Measurements from ENCODE around the gene HEXB.
A peak's percentile ranks its signal among the peaks of the same experiment; 100 is the strongest.
"Not testable (repeated sequence)": the region's sequence is repeated elsewhere in the genome, so short reads cannot be mapped to it uniquely, and the experiment has no call there.

Gene HEXB

DNA sequence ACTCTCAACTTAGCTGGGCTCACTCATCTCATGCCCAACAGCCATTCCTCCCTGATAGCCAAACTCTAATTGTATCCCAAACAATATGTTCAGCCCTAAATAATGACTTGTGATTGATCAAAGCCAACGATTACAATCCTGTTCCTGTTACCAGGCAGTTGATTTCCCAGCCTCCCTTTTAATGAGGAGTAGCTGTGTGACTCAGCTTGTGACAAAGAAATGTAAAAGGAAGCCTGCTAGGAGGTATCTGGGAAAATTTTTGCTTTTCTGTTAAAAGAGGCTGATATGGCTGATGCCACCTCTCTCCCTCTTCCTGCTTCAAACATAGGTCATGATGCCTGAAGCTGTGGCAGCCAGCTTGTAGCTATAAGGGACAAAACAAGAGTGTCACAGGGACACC, 24.9 kb upstream of the HEXB start:
- no peak for DNase-seq

DNA sequence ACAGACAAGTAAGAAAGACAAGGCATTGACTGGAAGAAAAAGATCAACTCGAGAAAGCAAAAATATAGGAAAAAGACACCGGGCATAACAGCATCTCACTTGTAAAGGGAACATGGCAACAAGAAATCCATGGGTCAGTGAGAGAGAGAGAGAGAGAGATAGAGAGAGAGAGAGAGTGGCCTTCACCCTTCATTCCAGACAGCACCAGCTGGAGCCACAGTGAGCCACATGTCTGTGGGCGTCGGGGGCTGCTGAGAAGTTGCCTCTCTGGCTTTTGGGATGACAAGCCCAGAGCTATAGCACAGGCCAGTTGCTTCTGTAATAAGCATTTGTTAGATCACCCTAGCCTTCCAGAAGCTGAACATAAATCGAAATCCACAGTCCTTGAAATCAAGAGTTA, 24.2 kb upstream of the HEXB start:
- DNase-seq: no peak

DNA sequence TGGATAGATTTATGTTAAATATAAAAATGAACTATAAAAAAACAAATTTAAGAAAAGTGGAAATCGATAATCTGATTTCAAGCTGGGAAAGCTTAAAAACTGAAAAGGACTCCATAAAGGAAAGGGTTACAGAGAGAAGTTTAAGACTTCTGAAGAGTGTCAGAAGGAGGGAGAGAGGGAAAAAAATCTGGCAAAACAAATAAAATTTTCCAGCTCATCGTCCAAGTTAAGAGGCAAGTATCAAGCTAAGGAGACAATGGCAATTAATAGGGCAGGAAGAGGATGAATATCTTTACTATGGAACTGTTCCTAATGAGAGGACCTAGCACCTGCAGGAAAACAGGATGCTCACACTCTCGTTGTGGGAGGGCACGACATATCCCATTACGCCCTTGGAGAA, 20.5 kb upstream of the HEXB start:
- DNase-seq: no peak

DNA sequence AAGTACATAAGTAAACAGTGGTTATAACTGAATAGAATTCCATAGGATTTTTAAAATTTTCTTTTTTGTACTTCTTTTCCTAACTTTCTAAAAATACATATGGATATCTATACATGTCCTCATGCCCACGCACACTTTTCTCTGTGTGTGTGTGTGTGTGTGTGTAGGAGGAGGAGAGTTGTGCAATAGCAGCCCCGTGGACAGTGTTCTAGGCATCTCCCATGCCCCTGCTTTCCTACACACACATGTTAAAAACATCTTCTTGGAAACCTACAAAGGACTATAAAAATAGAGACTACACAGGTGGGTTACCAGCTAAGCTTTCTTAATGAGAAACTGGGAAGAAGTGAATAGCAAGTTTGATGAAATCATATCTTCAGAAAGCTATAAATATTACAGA, 19.8 kb upstream of the HEXB start:
- no peak for DNase-seq

DNA sequence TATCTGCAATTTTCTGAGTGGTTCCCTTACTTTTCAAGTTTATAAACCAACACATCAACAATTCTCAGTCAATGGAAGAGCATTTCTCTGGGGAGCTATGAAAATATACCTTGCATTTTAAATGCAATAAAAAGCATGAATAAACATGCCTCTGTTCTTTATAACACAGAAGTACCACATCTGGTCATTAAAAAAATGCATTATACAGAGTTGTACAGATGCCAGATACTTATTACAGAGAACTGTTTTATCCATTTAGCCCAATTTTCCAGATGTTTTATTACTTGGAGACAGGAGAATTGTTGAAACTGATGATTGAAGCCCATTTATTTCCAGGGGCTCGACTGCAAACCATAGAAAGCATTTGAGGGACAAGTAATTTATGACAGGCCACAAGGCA, 19.2 kb upstream of the HEXB start:
- no peak for DNase-seq

DNA sequence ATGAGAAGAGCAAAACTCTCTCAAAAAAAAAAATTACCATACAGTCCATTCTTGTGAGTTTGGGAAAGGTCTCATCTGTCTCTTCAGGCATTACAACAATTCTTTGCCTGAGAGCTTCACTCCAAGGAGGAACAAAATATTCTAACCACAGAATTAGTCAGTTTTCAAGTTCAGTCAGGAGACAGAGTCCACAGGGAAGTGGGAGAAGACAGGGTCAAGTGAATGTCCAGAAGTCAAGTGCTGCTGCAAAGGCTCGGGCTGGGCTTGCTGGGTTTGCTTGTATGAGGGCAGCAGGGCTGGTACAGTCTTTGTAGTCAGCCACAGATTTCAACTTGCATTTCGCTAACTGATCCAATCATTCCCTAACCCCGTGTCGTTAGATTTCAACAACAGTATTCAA, 17.6 kb upstream of the HEXB start:
- DNase-seq: no peak

DNA sequence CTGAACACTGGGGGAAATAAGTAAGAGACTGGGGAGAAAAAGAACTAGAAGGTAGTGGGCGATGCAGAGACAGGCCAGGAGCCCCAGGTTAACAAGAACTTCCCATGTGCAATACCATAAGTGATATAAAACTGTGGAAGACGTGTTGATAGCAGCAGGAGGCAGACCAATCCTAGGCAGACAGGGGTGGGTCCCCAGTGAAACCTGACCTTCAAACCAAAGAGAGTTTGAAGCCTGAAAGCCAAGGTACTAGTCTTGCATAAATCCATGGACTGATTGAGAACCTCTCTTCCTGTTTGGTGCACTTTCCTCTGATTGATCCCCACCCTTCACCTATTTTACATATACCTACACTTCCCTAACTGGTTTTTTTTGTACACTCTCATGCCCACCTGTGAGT, 15.2 kb upstream of the HEXB start:
- no peak for DNase-seq

DNA sequence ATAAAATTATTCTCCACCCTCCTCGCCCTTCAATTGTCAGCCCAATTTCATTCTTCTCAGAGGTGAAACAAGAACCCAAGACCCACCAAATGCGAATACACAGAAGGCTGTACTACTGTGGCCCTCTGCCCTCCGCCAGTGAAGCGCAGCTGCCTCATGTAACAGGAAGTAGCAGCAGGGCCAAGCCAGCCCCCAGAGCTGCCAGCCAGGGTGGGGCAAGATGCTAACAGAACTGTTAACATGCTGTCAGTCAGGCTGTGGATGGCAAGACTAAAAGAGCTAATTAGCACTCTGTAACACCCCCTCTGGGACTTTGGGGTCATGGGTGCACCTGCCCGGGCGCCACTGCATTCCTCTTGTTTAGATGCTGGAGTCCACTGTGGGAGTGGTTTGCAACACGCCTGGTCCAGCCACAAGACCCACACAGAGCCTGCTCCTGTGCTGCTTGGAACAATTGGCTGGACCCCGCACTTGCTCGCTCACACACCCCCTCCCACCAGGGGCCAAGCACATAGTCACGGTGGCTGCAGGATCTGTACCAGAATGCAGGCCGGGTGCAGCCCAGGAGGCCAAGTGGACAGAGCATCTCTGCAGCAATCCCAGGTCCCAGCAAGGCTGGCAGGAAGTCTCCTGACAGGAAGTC, 14.5 kb upstream of the HEXB start:
- DNase-seq: no peak

DNA sequence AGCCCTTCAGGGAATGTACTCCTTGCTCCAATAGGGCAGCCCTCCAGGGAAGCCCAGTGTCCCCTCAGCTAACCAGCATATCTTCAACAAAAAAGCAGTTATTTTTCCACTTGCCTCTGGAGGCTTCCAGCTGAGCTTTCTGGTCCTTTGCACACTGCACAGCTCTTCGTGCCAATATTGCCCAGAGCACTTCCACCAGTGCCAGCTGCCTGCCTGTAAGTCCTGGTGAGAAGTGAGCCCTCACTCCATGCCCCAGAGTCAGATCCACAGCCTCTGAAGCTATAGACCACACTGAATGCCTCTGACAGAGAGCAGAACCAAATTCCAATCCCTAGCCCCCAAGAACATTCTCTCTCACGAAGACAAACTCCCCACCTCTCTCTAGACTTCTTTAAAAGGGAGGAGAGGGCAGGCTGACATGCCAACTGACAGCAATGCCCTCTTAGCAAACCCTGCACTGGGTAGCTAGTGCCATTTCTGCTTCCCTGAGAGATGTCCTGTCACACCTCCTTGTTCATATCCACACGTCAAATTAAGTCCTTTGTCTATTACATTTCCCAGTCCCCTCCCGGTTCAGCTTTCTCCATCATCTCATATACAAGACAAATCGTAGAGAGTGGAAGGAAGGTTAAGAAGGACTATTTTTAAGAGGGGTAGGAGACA, 12.7 kb upstream of the HEXB start:
- DNase-seq: no peak

DNA sequence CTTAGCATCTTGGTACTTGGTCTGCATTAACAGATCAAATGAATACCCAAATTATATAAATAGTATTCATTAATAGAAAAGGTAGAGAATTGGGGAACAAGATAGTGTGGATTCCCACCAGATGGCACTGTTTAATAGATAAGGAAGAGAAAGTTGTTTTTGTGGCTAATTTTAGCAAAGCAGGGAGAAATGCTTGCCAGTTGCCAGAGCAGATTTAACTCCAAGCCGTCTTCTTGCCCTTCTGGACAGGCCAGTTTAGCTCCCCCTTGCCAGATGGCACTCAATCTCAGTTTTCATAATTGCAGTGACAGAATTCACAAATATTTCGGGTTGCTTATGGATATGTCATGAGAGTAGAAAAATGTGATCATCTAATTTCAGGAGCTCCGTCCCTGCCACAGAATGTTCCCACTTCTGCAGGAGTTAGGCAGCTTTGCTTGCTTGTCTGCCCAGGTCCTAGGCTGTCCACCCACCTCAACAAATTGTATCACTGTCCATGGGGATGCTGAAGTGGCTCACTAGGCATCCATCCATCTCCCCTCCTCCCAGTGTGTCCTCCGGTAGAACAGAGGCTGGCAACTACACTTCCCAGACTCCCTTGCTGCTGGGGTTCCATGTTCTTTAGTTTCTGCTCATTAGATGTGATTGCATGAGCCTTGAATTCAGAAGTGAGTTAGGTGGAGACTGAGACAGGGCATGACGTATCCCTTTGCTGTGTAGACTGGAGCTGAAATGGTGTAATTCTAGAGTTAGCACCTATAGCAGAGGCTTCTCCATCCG, 11.8 kb upstream of the HEXB start:
- peak; percentile 3 for DNase-seq

DNA sequence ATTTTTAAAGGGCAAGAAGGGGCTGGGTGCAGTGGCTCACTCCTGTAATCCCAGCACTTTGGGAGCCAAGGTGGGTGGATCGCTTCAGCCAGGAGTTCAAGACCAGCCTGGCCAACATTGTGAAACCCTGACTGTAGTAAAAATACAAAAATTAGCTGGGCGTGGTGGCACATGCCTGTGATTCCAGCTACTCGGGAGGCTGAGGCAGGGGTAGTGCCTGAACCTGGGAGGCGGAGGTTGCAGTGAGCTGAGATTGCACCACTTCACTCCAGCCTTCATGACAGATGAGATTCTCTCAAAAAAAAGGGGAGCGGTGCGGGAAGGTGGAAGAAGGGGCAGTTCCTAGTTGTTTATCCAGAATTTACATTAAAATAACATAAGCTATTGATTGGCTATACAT, 8.6 kb upstream of the HEXB start:
- not testable (repeated sequence) for DNase-seq

DNA sequence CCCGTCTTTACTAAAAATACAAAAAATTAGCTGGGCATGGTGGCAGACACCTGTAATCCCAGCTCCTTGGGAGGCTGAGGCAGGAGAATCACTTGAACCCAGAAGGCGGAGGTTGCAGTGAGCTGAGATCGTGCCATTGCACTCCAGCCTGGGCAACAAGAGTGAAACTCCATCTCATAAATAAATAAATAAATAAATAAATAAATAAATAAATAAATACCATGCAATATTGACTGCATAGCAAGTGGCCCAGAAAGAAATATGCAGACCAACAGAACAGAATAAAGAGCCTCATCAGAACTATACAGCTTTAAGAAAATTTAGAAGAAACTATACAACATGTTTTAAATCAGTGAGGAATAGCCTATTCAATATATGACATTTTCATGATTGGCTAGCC, 6.9 kb upstream of the HEXB start:
- DNase-seq: not testable (repeated sequence)

DNA sequence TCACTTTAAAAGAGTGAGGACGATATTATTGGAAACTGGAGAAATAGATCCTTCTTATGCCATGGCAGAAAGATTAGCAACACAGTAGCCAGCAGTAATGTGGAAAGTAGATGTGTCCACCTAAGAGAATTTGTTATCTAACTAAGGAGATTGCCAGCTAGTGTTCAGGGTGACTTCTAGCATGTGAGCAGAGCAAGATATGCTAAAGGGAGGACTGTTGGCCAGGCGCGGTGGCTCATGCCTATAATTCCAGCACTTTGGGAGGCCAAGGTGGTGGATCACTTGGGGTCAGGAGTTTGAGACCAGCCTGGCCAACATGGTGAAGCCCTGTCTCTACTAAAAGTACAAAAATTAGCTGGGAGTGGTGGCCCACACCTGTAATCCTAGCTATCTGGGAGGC, 5.7 kb upstream of the HEXB start:
- DNase-seq: not testable (repeated sequence)

DNA sequence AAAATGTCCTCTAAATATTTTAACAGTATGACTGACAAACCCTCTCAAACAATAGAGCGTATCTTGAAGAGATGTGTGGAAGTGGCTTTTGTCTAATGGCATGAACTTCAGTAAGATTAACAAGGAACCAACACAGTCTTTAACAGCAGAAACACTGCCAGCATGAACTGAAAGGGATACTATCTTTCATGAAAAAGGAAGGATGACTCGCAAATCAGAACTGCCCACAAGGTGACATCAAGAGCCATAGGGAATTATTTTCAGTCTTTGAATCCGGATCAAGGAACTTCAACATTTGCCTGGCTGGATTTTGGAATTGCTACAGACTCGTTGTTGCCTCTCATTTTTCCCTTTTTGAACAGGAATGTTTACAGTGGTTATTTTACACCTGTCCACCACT, 5.1 kb upstream of the HEXB start:
- DNase-seq: no peak

DNA sequence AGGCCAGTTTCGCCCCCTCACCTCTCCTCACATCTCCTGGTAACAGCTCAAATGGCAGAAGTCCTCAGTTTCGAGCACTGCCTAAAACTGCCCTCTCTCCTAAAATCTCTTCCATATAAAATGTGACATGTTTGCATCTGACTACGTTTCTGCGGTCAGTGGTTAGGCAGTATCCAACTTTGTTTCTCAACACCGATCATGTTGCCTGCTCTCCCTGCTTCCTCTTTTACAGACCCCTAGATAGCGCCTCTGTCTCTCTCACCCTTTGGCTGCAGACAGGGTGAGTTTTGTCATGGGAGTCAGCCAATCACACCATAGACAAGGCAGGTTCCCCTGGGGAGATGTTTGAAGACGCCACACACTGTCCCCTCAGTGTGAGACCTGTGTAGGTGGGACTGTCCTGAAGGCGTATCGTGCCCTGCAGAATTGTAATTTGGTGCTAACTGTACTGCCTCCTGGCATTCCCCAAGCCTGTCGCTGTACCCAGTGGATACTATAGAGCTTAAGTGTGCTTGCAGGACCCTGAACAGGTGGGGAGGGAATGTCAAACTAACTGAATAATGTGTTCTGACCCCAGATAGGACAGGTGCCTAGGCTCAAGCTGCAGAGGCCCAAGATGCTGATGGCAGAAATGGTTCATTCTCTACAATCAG, 1.1 kb downstream of the HEXB start:
- DNase-seq: no peak

DNA sequence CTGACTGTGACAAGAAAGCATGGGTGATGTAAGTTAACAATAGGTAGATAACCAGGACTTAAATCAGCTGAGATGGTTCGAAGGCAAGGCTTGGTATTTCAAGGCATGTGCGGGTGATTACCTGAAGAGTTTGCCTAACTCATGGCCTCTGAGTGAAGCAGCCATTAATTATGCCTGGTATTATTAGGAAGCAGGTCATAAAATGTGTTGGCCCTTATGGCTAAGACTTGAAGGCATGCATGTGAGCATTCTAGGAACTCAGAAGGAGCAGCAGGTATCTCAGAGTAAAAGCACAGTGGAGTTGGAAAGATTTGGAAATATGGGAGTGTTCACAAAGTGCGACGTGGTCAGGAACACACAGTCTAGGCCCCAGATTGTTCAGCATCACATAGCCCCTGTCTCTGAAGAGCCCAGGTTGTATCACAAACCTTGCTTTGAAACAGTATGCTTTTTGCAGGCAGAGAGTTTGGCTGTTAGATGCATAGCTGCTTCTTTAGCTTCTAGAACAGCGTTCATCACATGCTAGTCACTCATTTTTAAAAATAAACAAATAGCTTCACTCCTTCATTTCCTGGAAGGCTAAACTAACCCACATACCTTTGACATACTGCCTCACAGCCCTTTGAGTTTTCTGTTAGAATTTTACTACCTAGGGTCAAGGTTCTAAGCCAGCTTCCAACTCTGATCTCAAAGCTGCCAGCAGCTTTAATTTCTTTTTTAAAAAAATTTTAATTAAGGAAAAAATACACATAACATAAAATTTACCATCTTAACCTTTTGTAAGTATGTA, 2.1 kb downstream of the HEXB start:
- no peak for DNase-seq

DNA sequence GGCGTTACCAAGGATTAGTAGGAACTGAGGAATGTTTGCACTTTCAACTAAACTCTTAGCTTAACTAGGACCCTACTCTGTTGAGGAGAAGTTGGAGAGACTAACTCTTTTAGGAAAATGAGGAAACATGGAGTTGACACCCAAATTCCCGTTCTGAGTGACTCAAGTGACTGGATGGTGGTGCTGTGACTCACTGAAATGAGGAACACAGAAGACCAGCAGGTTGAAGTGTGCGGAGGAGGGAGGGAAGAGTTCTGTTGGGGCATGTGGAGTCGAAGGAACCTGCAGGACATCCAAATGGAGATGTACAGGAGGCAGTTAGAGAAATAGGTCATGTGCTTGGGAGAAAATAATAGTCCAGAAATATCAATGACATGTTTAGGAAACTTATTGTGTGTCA, 8.2 kb downstream of the HEXB start:
- no peak for DNase-seq

DNA sequence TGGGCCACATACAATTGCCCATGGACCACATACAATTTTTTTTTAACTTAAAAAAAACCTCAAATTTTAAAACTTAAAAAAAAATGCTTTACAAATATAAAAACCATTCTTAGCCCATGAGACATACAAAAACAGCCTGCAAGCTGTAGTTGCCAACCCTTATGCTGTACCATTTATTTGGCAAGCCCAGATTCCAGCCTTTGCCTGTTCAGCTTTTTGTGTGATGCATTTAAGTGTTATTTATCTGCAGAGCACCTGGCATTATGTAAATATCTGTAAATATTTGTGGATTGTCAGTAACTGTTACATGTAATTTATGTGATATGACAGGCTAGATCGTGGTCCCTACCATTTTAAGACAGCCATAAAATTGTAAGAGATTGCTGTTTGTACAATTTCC, 32.6 kb downstream of the HEXB start:
- peak; percentile 53 for DNase-seq

DNA sequence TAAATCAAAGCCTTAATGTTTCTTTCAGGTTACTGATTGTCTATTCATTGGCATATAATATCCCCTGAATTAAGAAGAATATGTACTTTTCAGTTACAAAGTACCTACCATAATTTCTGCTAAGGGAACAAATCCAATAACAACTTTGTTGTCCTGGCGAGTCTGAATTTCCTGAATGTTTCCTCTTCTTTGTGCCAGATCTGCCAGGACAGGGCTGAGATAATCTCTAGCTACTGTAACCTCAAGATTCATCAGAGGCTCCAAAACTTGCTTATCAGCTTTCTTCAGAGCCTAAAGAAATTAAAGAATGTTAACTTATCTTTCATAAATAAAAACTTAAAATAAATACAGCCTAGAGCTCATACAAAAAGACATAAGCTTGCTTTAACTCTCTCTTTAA, 37.2 kb downstream of the HEXB start:
- no peak for DNase-seq

DNA sequence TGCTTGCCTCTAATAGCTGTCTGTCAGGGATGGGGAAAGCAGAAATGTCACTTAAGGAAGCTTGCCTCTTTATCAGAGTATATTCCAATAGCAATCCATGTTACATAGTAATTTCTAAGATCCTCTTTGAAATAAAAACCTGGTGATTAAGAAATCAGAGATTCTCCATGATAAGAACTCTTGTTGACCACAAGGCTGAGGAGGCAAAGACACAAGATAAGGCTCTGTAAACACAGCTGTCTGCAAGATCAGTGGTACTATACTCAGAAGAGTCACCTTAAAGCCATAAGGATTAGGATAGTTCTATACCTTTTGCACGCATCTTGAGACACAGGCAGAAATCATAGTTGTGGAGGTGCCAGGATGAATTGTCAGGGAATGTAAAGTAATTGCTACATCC, 40.3 kb downstream of the HEXB start:
- no peak for DNase-seq

DNA sequence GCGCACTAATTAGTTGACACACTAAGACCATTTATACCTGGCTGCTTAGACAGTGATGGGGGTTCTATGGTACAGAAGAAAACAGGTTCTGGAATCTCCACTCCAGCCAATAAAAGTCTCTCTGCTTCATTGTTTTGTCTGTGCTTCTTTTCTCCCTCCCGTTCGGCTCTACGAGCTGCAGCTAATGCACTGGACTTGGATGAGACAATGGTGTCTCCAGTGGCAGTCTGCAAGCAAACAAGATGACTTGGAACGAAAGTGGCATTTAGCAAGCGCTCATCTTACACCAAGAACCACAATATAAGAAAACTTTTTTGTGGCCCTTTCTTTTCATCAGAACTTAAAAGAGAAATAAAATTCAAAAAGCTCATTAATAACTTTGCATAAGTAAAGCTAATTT, 51.7 kb downstream of the HEXB start:
- no peak for DNase-seq

DNA sequence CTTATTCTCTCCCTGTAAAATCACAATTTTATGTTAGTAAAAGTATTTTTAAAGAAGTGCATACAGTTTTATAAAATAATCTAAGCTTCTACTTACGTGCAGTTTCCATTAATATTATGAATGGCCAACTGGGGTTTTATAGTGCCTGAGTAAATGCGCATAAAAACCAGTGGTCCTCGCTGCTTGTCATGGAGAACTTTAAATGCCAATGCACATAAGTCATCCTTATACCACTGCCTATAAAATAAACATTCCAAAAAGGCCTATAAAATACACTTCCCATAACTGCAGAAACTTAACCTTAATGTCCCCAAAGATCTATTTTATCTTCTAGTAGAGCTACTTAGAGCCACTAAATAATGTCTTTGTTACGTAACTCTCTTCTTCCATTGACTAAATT, 53.4 kb downstream of the HEXB start:
- no peak for DNase-seq

DNA sequence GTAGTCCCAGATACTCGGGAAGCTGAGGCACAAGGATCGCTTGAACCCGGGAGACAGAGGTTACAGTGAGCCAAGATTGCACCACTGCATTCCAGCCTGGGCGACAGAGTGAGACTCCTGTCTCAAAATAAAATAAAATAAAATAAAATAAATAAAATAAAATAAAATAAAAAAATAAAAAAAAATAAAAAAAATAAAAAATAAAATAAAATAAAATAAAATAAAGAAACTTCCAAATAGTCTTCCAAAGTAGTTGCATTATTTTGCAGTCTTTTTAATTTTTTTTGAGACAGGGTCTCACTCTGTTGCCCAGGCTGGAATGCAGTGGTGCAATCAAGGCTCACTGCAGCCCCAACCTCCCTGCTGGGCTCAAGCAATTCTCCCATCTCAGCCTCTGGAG, 63.7 kb downstream of the HEXB start:
- not testable (repeated sequence) for DNase-seq
